Right lobe of liver (tissue), 6 donors: Measurements from ENCODE around the gene ATRIP. TPM values are rescaled to one million over a fixed set of nuclear protein-coding genes. Genes with fewer than 3 reads are reported as not detected.
A peak's percentile ranks its signal among the peaks of the same experiment; 100 is the strongest.

Experiments
- ATAC-seq, 4 donors: fragments of 200-7000 bp; cut with Tn5 transposase; one replicate each; pipeline ENCODE4 v1.9.1; 2020; ENCODE audit warnings: mild to moderate bottlenecking in 4 of 4, moderate library complexity in 4 of 4
- DNase-seq, 3 donors: peaks; one replicate each; pipeline ENCODE4 v3.0.0-alpha.2; 2020
- H3K27ac ChIP-seq, 3 donors: fragments of 200-600 bp; one replicate each; pipeline ENCODE4 v1.8.0; 2022
- H3K27me3 ChIP-seq, 2 donors: fragments of 200-600 bp; one replicate each; pipeline ENCODE4 v1.8.0; 2022
- H3K36me3 ChIP-seq, 4 donors: fragments of 200-600 bp; sonication (generic) in 1 of 4; one replicate each; pipeline versions ENCODE4 v1.5.1 to v1.8.0; 2017 to 2022; ENCODE audit warnings: control low read depth in 1 of 4
- H3K4me1 ChIP-seq, 4 donors: fragments of 200-600 bp; sonication (generic) in 1 of 4; one replicate each; pipeline versions ENCODE4 v1.5.1 to v1.8.0; 2017 to 2022; ENCODE audit warnings: control low read depth in 1 of 4
- H3K4me3 ChIP-seq, 3 donors: fragments of 200-600 bp; one replicate each; pipeline ENCODE4 v1.8.0; 2022
- H3K9me3 ChIP-seq, 4 donors: fragments of 200-600 bp; sonication (generic) in 1 of 4; one replicate each; pipeline versions ENCODE4 v1.5.1 to v1.8.0; 2017 to 2022; ENCODE audit warnings: control low read depth in 1 of 4
- POLR2A ChIP-seq: fragments of 450-650 bp; IDR thresholded peaks from one replicate; pipeline ENCODE4 v1.6.1; 2017; ENCODE audit warnings: antibody characterized with exemption, mild to moderate bottlenecking
- WGBS: methylation state at CpG from one replicate; pipeline ENCODE4 v1.1.6; 2018; ENCODE audit warnings: low coverage, low lambda C conversion rate; ENCODE audit not compliant: insufficient coverage; ENCODE audit errors: missing lambda C conversion rate; 5-methylcytosine and 5-hydroxymethylcytosine counted together
- intact Hi-C, 2 donors: fragments of 100-400 bp; cut with DNase I; formaldehyde crosslinking; loops; one replicate each; pipeline versions ENCODE4 v1.11.2 to v1.14.1; 2022
- long read RNA-seq: library from polyadenylated mRNA; unstranded; transcript quantifications from one replicate; pipeline ENCODE4 v2.0.0, GENCODE V29; 2019
- total RNA-seq, 6 experiments: library from RNA; depleted of rRNA in 2 of 6; stranded (reverse); fragments of >200 nt in 2 of 6; fragmentation: NEBNext Ultra II Directional in 3 of 6; extraction: Animal tissue kit (Norgen Biotek cat#: 25700) in 3 of 6; gene quantifications; one replicate each; pipeline versions ENCODE4 v1.1.0 to v1.2.4, GENCODE V29; 2016 to 2023
- TF ChIP-seq, protein P1 (sequence below), 4 donors: fragments of 200-600 bp in 3 of 4; fragments of 450-650 bp in 1 of 4; IDR thresholded peaks; one replicate each; pipeline versions ENCODE4 v1.5.1 to v1.8.0; 2016 to 2022; ENCODE audit warnings: antibody characterized with exemption in 4 of 4, mild to moderate bottlenecking in 2 of 4
- donor health status: DM: no; HTN: yes; CAD: no.
- donor health status: DM: no; HTN: no; CAD: no.
- donor health status: DM: no; HTN: no; CAD: no.
- donor health status: DM: no; HTN: yes; CAD: no.
- donor health status: DM: no; HTN: yes; CAD: no.

The ATRIP gene
- total RNA-seq: 1 to 10 TPM; 2.4 to 4.5 (median 3.2) TPM
- long read RNA-seq: 0 reads

DNA sequence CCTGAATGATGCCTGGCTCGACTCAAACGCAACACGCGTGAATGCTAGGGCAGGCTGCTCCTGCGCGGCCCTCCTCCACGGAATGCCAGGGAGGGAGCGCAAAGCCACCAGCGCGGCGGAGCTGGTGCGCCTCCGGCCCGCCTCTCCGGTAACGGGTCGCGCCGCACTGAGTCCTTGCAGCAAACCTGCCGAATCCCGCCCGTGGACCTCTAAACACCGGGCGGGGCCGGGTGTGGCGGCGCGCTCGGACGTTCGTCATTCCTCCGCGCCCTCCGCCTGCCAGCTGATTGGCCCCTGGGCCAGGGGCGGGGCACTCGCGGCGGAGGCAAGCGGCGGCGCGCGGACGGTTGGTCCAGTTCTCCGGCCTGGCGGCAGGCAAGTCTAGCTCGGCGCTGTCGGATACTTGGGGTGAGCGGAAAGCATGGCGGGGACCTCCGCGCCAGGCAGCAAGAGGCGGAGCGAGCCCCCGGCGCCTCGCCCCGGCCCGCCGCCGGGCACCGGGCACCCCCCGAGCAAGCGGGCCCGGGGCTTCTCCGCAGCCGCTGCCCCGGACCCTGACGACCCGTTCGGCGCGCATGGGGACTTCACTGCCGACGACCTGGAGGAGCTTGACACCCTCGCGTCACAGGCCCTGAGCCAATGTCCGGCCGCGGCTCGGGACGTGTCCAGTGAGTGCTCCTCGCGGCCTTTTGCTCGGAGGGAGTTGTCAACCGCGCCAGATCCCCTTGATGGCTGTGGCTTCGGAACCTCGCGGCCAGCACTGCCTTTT lies at the start of gene ATRIP:
ATRIP (plus strand) TSS at position 313 of the 769 bp plus-strand sequence; CDS start at position 422, 109 bp downstream.
- Histone ChIP-seq H3K4me3 (peak within 1 kb of the TSS; percentile 72 to 96 (median 79)), H3K4me1 (peaks cover 0 to 21% (median 6%) of the 10 kb centered on the region in 4 donors), H3K27ac (peak within 1 kb of the TSS; percentile 69 to 84 (median 73)), H3K36me3 (peaks cover 0 to 30% (median 2%) of the 10 kb centered on the region in 4 donors), H3K27me3 (no peaks in the 10 kb centered on the region), H3K9me3 (no peaks in the 10 kb centered on the region)
- peak; percentile 99 to 100 (median 99) for ATAC-seq
- intact Hi-C loops: no loop called here
- WGBS: 0% methylated on average over 21 of the region's 91 CpGs
- peak; percentile 92 to 93 (median 92) for DNase-seq
- TF ChIP-seq, protein P1, sequence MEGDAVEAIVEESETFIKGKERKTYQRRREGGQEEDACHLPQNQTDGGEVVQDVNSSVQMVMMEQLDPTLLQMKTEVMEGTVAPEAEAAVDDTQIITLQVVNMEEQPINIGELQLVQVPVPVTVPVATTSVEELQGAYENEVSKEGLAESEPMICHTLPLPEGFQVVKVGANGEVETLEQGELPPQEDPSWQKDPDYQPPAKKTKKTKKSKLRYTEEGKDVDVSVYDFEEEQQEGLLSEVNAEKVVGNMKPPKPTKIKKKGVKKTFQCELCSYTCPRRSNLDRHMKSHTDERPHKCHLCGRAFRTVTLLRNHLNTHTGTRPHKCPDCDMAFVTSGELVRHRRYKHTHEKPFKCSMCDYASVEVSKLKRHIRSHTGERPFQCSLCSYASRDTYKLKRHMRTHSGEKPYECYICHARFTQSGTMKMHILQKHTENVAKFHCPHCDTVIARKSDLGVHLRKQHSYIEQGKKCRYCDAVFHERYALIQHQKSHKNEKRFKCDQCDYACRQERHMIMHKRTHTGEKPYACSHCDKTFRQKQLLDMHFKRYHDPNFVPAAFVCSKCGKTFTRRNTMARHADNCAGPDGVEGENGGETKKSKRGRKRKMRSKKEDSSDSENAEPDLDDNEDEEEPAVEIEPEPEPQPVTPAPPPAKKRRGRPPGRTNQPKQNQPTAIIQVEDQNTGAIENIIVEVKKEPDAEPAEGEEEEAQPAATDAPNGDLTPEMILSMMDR (IDR thresholded peaks at IDR 0.05): peak in 1 of 4 donors; percentile 7
- peak; percentile 90 for TF ChIP-seq POLR2A

DNA sequence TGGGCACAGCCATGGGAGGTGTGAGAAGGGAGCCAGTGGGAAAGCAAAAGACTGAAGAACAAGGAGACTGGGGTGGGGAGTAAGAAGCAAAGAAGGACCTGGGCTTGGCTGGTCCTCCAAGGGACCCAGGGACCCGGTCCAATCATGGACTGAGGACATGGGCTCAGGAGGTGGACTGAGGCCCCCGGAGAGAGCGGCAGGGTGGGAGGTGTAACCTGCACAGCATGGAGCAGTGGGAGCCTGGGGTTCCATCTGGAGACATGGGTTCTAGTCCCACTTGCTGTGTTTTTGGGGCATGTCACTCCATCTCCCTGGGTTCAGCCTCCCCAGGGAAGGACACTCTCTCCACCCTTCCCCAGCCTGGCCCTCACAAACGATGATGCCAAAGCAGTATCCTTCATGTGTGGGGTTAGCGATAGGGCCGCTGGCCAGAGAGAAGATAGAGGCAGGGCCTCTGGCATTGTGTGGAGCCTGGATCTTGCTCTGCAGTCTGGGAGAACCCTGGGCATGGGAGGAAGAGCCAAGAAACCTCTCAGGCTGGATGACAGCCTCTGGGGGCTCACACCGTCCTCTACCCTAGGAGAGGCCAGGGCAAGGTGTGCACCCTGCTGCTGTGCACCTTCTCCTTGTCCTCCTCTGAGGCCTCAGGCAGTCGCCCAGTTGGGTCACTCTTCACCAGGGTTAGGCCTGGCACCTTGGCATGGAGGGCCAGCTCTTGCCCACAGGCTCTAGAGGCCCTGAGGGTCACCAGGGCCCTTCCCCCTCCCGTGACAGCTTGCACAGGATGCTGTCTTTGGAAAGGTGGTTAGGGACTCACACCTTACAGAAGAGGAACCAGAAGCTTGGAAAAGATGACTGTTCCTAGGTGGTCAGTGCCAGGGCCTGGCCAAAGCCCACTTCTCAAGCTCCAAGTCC lies 48.5 kb upstream of the ATRIP start:
- TF ChIP-seq POLR2A: no peak
- TF ChIP-seq, protein P1 (IDR thresholded peaks at IDR 0.05): no peak

DNA sequence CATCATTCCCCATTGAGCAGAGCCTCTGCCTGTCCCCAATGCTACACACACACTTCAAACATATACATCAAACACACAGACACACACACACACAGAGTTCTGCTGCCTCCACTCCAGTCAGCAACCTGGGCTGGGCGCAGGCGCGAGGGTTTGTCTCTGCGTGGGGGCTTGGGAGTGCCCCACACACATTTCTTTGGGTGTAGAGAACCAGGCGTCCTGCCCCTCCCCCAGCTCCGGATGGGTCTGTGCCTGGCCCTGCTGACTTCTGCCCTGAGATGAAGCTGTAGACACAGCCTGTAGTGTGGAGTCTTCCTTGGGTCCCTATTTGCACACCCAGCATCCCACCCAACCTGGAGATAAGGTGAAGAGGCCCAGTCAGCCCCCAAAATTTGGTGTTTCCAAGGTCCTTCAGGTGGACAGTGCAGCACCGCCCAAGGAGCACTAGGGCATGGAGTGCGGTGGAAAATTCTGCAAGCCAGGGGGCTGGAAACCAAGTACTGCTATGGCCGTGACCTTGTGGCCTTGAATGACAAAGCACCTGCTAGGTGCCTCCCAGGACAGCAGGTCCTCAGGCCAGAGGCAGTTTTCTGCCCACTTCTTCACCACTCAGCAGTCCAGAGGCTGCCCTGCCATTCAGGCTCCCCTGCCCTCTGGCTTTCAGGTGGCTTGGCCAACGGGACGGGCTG lies 47.7 kb upstream of the ATRIP start:
- TF ChIP-seq POLR2A: no peak
- TF ChIP-seq, protein P1 (IDR thresholded peaks at IDR 0.05): no peak
- intact Hi-C loops: loop anchor here (5.0 to 10.0 kb wide), 2 partner anchors 38 to 156 kb away; partner anchors contain the start of gene PFKFB4 (in 1 of the 2)
- Histone ChIP-seq H3K36me3 (peaks cover 0 to 5% (median 2%) of the 10 kb centered on the region in 4 donors), H3K27ac (no peak overlapping the region), H3K4me1 (no peaks in the 10 kb centered on the region), H3K4me3 (no peak overlapping the region), H3K27me3 (no peaks in the 10 kb centered on the region), H3K9me3 (no peaks in the 10 kb centered on the region)
- peak in 2 of 3 donors; percentile 47 for DNase-seq
- WGBS: no CpG with 5 or more reads among the region's 11 CpGs
- peak; percentile 5 to 27 (median 14) for ATAC-seq

More for the DNA sequence above, 48.5 kb upstream of the ATRIP start:
- Histone ChIP-seq H3K27ac (no peak overlapping the region), H3K4me1 (no peaks in the 10 kb centered on the region), H3K9me3 (no peaks in the 10 kb centered on the region), H3K36me3 (no peaks in the 10 kb centered on the region), H3K4me3 (no peak overlapping the region), H3K27me3 (no peaks in the 10 kb centered on the region)
- 71% methylated on average over 2 of the region's 9 CpGs for WGBS
- ATAC-seq (peak in 2 of 4 donors; percentile 9 to 18), DNase-seq (peak in 2 of 3 donors; percentile 45 to 46)
- intact Hi-C loops: loop anchor here (5.0 to 10.0 kb wide), 2 partner anchors 39 to 157 kb away; partner anchors contain the start of gene PFKFB4 (in 1 of the 2)
